Frontal cortex (tissue), 4 donors: Measurements from ENCODE around the gene KSR2. TPM values are rescaled to one million over a fixed set of nuclear protein-coding genes. Genes with fewer than 3 reads are reported as not detected.

Source experiments
- DNase-seq, 2 donors: peaks; one replicate each; pipeline ENCODE4 v3.0.0; 2012; ENCODE audit warnings: low spot score in 2 of 2
- FAIRE-seq: peaks from 2 replicates; lab custom pipeline; 2012; peaks lifted over from hg19 to GRCh38; lab: Jason Lieb, UNC
- total RNA-seq: library from RNA; depleted of rRNA; stranded (reverse); fragments of >200 nt; gene quantifications from one replicate; pipeline ENCODE4 v1.2.3, GENCODE V29; 2014
- donor health status: control.
- donor health status: control.
- donor health status: control.

Gene KSR2
- total RNA-seq, 1 donor from 2014 or later, result 0.82 TPM

GRCh38 chr12:117718559-117718958 lies 250.2 kb downstream of the KSR2 start:
- no peak for FAIRE-seq
- no peak for DNase-seq

GRCh38 chr12:117718141-117718540 lies 250.6 kb downstream of the KSR2 start:
- no peak for DNase-seq
- no peak for FAIRE-seq

- FAIRE-seq (no peak), DNase-seq (no peak)
These were observed 254.6 kb downstream of the KSR2 start for GRCh38 chr12:117714203-117714602.

- no peak for FAIRE-seq
- no peak for DNase-seq
These were observed 258.7 kb downstream of the KSR2 start for GRCh38 chr12:117710121-117710520.

GRCh38 chr12:117707861-117708260 lies 260.9 kb downstream of the KSR2 start:
- FAIRE-seq (no peak), DNase-seq (no peak)

DNA sequence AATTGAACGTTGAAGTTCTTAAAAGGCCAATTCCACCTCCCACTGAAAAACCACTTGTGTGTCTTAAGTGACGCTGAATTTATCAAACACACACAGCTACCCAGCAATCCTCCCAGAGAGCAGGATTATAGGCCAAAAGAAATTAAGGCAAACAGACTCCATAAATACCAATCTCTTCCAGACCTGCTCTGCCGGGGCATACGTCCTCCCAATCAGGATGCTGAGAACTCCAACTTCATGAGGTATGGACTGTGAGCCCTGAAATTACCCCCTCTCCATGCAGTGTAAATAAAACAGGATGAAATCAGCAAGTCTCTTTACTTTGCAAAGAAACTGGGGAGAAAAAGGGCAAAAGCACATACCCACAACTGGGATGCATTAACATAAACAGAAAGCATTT lies 265.2 kb downstream of the KSR2 start:
- FAIRE-seq (no peak), DNase-seq (no peak)

- no peak for FAIRE-seq
- DNase-seq, result no peak
These were observed 266.0 kb downstream of the KSR2 start for GRCh38 chr12:117702741-117703140.

- DNase-seq (no peak), FAIRE-seq (no peak)
These were observed 269.2 kb downstream of the KSR2 start for GRCh38 chr12:117699575-117699974.

DNA sequence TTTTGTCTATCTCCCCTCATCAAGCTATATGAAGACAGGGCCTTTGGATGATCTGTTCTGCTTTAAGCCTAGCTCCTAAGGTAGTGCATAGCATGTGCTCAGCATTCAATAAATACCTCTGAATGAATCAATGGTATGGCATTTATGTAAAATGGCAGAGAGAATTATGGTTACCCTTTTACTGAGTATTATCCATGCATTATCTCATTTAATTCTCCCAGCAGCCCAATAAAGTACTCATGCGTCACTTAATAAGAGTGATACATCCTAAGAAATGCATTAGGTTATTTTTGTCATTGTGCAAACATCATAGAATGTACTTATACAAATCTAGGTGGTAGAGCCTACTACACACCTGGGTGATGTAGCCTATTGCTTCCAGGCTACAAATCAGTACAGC lies 269.7 kb downstream of the KSR2 start:
- DNase-seq, result no peak
- FAIRE-seq, result no peak

- DNase-seq (no peak), FAIRE-seq (no peak)
These were observed 272.8 kb downstream of the KSR2 start for GRCh38 chr12:117695956-117696355.

DNA sequence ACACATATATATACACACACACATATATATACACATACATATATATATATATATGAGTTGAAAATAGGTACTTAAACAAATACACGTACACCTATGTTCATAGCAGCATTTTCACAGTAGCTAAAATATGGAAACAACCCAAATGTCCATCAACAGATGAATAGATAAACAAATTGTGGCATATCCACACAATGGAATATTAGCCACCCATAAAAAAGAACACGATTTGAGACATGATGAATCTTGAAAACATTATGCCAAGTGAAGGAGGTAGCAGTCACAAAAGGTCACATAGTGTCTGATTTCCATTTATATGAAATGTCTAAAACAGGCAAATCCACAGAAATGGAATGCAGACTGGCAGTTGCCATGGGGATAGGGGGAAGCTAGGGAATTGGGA lies 276.3 kb downstream of the KSR2 start:
- DNase-seq, result no peak
- no peak for FAIRE-seq

- DNase-seq, result no peak
- FAIRE-seq, result no peak
These were observed 278.9 kb downstream of the KSR2 start for GRCh38 chr12:117689857-117690256.

DNA sequence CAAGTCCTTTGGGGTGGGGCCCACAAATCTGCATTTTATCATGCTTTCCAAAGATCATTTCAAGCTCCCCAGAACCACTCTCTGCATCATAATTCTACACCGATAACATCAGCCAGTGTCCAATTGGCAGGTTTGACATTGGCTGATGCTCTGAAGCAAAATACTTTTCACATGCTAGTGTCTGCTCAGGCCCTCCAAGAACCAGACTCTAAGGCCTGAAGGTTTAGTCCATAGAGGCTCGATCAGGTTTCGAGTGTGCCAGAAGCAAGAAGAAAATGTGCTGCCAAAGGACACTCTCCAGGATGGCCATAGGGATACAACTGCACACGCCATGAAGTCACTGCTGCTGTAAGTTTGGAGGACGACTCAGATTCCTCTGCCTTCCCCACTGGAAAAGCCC lies 280.3 kb downstream of the KSR2 start:
- DNase-seq, result no peak
- no peak for FAIRE-seq

GRCh38 chr12:117686911-117687377 lies 281.8 kb downstream of the KSR2 start:
- DNase-seq (no peak), FAIRE-seq (no peak)

DNA sequence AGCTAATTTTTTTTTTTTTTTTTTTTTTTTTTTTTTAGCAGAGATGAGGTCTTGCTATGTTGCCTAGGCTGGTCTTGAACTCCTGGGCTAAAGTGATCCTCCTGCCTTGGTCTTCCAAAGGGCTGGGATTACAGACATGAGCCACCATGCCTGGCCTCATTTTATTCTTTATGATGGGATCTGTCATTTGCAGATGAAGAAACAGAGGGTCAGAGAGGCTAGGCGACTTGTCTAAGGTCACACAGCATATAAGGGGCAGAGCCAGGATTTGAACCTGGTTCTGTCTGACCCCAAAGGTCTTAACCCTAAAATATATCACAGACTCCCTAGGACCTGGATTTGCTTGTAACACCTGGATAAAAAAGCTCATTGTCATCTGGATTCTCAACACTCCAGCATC lies 282.6 kb downstream of the KSR2 start:
- no peak for FAIRE-seq

DNA sequence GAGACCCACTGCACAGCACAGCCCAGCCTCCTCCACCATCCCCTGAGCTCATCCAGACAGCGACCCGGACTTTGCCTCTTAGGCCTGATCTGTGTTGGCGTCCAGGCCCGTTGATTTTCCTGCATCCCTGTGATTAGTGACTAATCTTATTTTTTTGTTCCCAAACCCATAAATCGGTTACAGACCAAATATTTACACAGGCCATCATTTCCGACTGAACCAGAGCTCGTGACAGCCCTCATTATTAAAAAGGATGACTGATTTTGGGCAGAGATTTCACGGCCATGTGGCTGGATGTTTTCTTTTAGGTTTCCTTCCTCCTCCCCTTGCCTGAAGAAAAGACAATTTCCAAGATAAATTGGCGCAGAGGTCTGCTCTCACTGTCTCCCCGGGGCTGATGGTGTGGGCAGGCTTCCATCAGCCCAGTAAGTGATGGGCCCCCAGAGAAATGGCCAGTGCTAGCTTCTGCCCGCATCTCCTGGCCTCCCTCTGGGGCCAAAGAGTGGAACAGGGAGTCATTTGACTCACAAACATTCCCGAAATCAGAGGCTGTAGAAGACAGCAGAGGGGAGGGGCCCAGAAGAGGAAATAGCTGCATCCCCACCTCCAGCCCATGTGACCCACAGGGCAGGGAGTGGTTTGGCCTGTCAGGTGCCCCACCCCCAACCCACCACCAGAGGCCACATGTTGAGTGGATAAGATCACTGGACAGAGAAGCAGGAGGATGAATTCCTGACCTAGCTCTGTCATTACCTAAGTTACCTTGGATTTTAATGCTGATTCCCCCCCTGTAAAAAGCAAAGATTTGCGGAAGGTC lies 283.5 kb downstream of the KSR2 start:
- no peak for FAIRE-seq
- no peak for DNase-seq

More for the DNA sequence above, 282.6 kb downstream of the KSR2 start:
- DNase-seq, result no peak

DNA sequence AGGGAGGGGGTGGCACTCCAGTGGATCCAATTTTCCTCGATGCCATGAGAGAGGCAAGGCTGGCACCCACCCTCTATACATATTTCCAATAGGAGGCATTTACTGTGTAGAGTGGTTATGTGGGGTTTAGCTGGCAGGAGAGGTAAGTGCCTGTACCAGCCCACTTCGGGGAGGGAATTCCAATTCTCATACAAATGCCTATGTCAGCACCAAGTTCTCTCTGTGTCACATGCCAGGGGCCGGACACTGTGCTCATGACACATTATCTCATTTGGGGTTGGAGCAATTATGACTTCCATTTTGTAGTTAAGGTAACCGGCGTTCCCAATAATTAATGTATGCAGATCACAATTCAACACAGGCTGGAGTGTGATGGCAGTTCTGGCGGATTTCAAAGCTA lies 284.3 kb downstream of the KSR2 start:
- FAIRE-seq, result no peak
- DNase-seq, result no peak

- DNase-seq (no peak), FAIRE-seq (no peak)
These were observed 288.5 kb downstream of the KSR2 start for GRCh38 chr12:117680312-117680711.

- DNase-seq (no peak), FAIRE-seq (no peak)
These were observed 289.0 kb downstream of the KSR2 start for GRCh38 chr12:117679776-117680175.

- DNase-seq (no peak), FAIRE-seq (no peak)
These were observed 294.0 kb downstream of the KSR2 start for GRCh38 chr12:117674763-117675162.

GRCh38 chr12:117674313-117674712 lies 294.5 kb downstream of the KSR2 start:
- DNase-seq (no peak), FAIRE-seq (no peak)

GRCh38 chr12:117671734-117672133 lies 297.1 kb downstream of the KSR2 start:
- no peak for FAIRE-seq
- DNase-seq, result no peak
